K562 (cell line): ENCODE measurements around the gene ID2. TPM values are rescaled to one million over a fixed set of nuclear protein-coding genes. Genes with fewer than 3 reads are reported as not detected.

Experiments
- ATAC-seq: fragments of 200-7000 bp; cut with Tn5 transposase; 3 replicates; pipeline ENCODE4 v1.9.1; 2020; ENCODE audit warnings: moderate library complexity
- BruUV-seq: library from RNA; stranded (reverse); fragments of 400-500 nt; replicated peaks from 2 replicates; lab custom pipeline; 2021; lab: Mats Ljungman, UMichigan
- CTCF ChIA-PET: fragments of 300-600 bp; formaldehyde crosslinking; extraction: SDS; loops from one replicate; lab custom pipeline; 2021; ENCODE audit warnings: low intra/inter-chr PET ratio; lab: Yijun Ruan, JAX
- POLR2A ChIA-PET: fragments of 300-600, 350-650 bp; sonication (Branson Sonifier 250); formaldehyde crosslinking; extraction: SDS; loops from one replicate; lab custom pipeline; 2021; ENCODE audit warnings: antibody characterized with exemption, inconsistent platforms; lab: Yijun Ruan, JAX
- DNase-seq, 4 experiments: peaks; one replicate each; pipeline versions ENCODE4 v3.0.0 to v3.0.0-alpha.2; 2011 to 2018; ENCODE audit warnings: low spot score in 3 of 4, mixed read lengths in 3 of 4; ENCODE audit errors: extremely low read depth in 1 of 4
- FAIRE-seq: peaks from 2 replicates; lab custom pipeline; 2011; peaks lifted over from hg19 to GRCh38; lab: Jason Lieb, UNC
- H2AFZ ChIP-seq: 2 replicates; pipeline ENCODE4 v1.6.0; 2011; ENCODE audit warnings: low read depth, low read length, control low read depth, inconsistent platforms
- H3K27ac ChIP-seq: fragments of 200-600 bp; 3 replicates; pipeline ENCODE4 v1.8.0; 2011; ENCODE audit warnings: low read depth, mild to moderate bottlenecking, control low read depth, inconsistent platforms, low read length, moderate library complexity, mixed read lengths; ENCODE audit errors: extremely low read depth
- H3K27me3 ChIP-seq, 2 experiments: fragments of 300-600 bp in 1 of 2; 2 replicates in 1 of 2; 3 replicates in 1 of 2; pipeline versions ENCODE4 v1.6.0 to v1.8.0; 2011; ENCODE audit warnings: inconsistent platforms in 2 of 2, low read length in 2 of 2, mild to moderate bottlenecking in 1 of 2, mixed read lengths in 1 of 2, moderate library complexity in 1 of 2; ENCODE audit not compliant: control insufficient read depth in 2 of 2, insufficient read depth in 2 of 2
- H3K36me3 ChIP-seq: fragments of 300-600 bp; 3 replicates; pipeline ENCODE4 v1.8.0; 2011; ENCODE audit warnings: mild to moderate bottlenecking, low read length, inconsistent platforms; ENCODE audit not compliant: control insufficient read depth, insufficient read depth
- H3K4me1 ChIP-seq, 2 experiments: fragments of 200-600 bp in 1 of 2; replicated peaks in 1 of 2; 2 replicates in 1 of 2; 3 replicates in 1 of 2; pipeline versions ENCODE4 v1.5.1 to v1.8.0; 2011; ENCODE audit warnings: inconsistent platforms in 2 of 2, low read length in 2 of 2, mild to moderate bottlenecking in 1 of 2, mixed read lengths in 1 of 2, moderate library complexity in 1 of 2; ENCODE audit not compliant: control insufficient read depth in 2 of 2, insufficient read depth in 2 of 2
- H3K4me2 ChIP-seq: 2 replicates; pipeline ENCODE4 v1.6.1; 2011; ENCODE audit warnings: low read length, control low read depth, inconsistent platforms, mixed read lengths; ENCODE audit not compliant: insufficient read depth
- H3K4me3 ChIP-seq: fragments of 200-600 bp; sonication (generic), shearing (Covaris generic); 2 replicates; pipeline ENCODE4 v1.5.1; 2016; ENCODE audit warnings: control low read depth, inconsistent platforms
- H3K79me2 ChIP-seq: fragments of 200-600 bp; 3 replicates; pipeline ENCODE4 v1.8.0; 2011; ENCODE audit warnings: low read length, inconsistent platforms; ENCODE audit not compliant: control insufficient read depth, insufficient read depth
- H3K9ac ChIP-seq, 2 experiments: 2 replicates each; pipeline versions ENCODE4 v1.6.0 to v1.6.1; 2011; ENCODE audit warnings: low read depth in 2 of 2, low read length in 2 of 2, control low read depth in 1 of 2, inconsistent platforms in 1 of 2, mild to moderate bottlenecking in 1 of 2, mixed read lengths in 1 of 2; ENCODE audit not compliant: insufficient read depth in 1 of 2
- H3K9me1 ChIP-seq: one replicate; pipeline ENCODE4 v1.6.0; 2011; ENCODE audit warnings: inconsistent platforms, mild to moderate bottlenecking, low read length, moderate library complexity; ENCODE audit not compliant: control insufficient read depth, insufficient read depth
- H3K9me3 ChIP-seq: replicated peaks from 2 replicates; pipeline ENCODE4 v1.5.1; 2011; ENCODE audit warnings: low read depth, low read length, inconsistent platforms; ENCODE audit not compliant: control insufficient read depth, insufficient read depth
- H4K20me1 ChIP-seq: replicated peaks from 2 replicates; pipeline ENCODE4 v1.6.1; 2011; ENCODE audit warnings: low read length, inconsistent platforms, mixed read lengths; ENCODE audit not compliant: control insufficient read depth, insufficient read depth
- CTBP1 ChIP-seq: fragments of 450-650 bp; IDR thresholded peaks from 2 replicates; pipeline ENCODE4 v1.6.1; 2016; ENCODE audit warnings: borderline replicate concordance
- MAFG ChIP-seq: fragments of 450-650 bp; conservative IDR thresholded peaks from 2 replicates; pipeline ENCODE4 v1.6.1; 2016; ENCODE audit warnings: missing genetic modification characterization, missing compliant biosample characterization
- NFXL1 ChIP-seq: fragments of 450-650 bp; formaldehyde crosslinking; IDR thresholded peaks from 2 replicates; pipeline ENCODE4 v1.4.0; 2021; ENCODE audit warnings: mild to moderate bottlenecking
- ZC3H4 ChIP-seq: sonication (generic); formaldehyde crosslinking; IDR thresholded peaks from 2 replicates; pipeline ENCODE4 v1.9.0; 2021; ENCODE audit warnings: missing genetic modification reagents, borderline replicate concordance
- ZNF696 ChIP-seq: fragments of 250-450 bp; sonication (Bioruptor Pico); conservative IDR thresholded peaks from 2 replicates; pipeline ENCODE4 v1.4.0; 2020; ENCODE audit warnings: mild to moderate bottlenecking, moderate library complexity
- whole genome bisulfite sequencing: fragments of 100-300 bp; shearing (Covaris generic); methylation state at CpG from one replicate; pipeline ENCODE4 v1.1.6; 2016; ENCODE audit warnings: low coverage, mixed read lengths; ENCODE audit not compliant: insufficient coverage; ENCODE audit errors: missing lambda C conversion rate; 5-methylcytosine and 5-hydroxymethylcytosine counted together
- in situ Hi-C: fragments of 300-500 bp; cut with MboI; formaldehyde crosslinking; loops from 4 replicates; pipeline ENCODE4 v1.15.0; 2018; ENCODE audit warnings: inconsistent platforms, mixed read lengths
- intact Hi-C: fragments of 100-400 bp; cut with micrococcal nuclease; formaldehyde crosslinking; loops from 2 replicates; pipeline ENCODE4 v1.14.2; 2022
- polyA plus RNA-seq, 8 experiments: library from polyadenylated mRNA; depleted of rRNA in 4 of 8; stranded (reverse) in 5 of 8; unstranded in 3 of 8; fragments of >200 nt; fragmentation: Nextera tagmentation in 2 of 8; fragmentation: Illumina TruSeq in 1 of 8; extraction: Ambion mirVana in 2 of 8; extraction: Trizol in 1 of 8; gene quantifications; 2 replicates each; pipeline versions ENCODE4 v1.2.1 to v1.2.3, GENCODE V29; 2011 to 2014; ENCODE audit warnings: inconsistent platforms in 1 of 8, missing spikeins in 1 of 8
- total RNA-seq, 7 experiments: library from RNA; depleted of rRNA in 6 of 7; stranded (reverse); fragments of >200 nt in 6 of 7; fragmentation: Illumina TruSeq in 2 of 7; extraction: Trizol in 2 of 7; gene quantifications; 2 replicates each; pipeline versions ENCODE4 v1.2.1 to v1.2.3, GENCODE V29; 2011 to 2021; ENCODE audit warnings: low replicate concordance in 1 of 7

The ID2 gene
- total and polyA plus RNA-seq, 9 of the 15 experiments (the other 6 are each of a cell fraction or from before 2014, with no cell fraction given), result 8.0 to 35.7 (median 16.6) TPM

DNA sequence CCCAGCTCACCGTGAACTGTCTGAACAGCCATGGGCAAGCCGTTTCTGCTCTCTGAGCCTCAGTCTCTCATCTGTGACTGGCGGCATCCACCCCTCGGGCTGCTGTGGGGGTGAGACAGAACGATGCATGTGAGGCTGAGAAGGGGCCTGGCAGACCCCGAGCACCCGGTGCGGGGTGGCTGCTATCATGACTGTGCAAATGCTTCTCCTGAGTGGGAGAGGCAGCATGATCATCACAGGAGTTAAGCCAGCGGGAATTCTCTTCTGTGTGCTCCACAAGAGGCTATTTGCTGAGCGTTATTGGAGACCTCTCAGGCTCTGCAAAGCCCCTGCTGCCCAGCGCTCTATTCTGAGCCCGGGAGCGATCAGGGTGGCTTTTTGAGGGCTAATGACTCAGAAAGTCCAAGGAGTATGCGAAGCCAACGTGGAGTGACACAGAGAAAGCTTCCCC lies 45.8 kb upstream of the ID2 start:
- no peak overlapping the region for H3K4me2 ChIP-seq
- no peaks in the 10 kb centered on the region for H3K79me2 ChIP-seq
- H3K27me3 ChIP-seq, result peaks cover 55 to 90% of the 10 kb centered on the region in 2 experiments
- no peaks in the 10 kb centered on the region for H3K9me3 ChIP-seq
- DNase-seq (peak in 2 of 4 experiments; percentile 23 to 33), ATAC-seq (peak; percentile 14), FAIRE-seq (no peak)
- in situ Hi-C loops (no loop called here), intact Hi-C loops (no loop called here)
- peak overlapping the region in 1 of 2 experiments; percentile 76; a peak in 2 of 4 replicates for H3K9ac ChIP-seq
- CTCF ChIA-PET, result no interaction called here
- peaks cover 0 to 11% of the 10 kb centered on the region in 2 experiments; a peak in 3 of 5 replicates for H3K4me1 ChIP-seq
- H3K4me3 ChIP-seq, result no peak overlapping the region
- H3K27ac ChIP-seq, result no peak overlapping the region
- POLR2A ChIA-PET, result interaction anchor here (1.9 kb wide), 1 partner anchor 45 kb away, joined by 9 read pairs; the partner anchor contains the start of gene ID2
- H4K20me1 ChIP-seq, result no peaks in the 10 kb centered on the region
- H3K36me3 ChIP-seq, result no peaks in the 10 kb centered on the region
- TF ChIP-seq NFXL1, result no peak
- 0 out of 2 replicates have a peak, but pooled peaks have one; percentile 32 for TF ChIP-seq MAFG
- H3K9me1 ChIP-seq, result peaks cover 3% of the 10 kb centered on the region
- H2AFZ ChIP-seq, result no peak overlapping the region
- BruUV-seq, result no TSS peak
- 4% methylated on average over 15 of the region's 15 CpGs for WGBS

DNA sequence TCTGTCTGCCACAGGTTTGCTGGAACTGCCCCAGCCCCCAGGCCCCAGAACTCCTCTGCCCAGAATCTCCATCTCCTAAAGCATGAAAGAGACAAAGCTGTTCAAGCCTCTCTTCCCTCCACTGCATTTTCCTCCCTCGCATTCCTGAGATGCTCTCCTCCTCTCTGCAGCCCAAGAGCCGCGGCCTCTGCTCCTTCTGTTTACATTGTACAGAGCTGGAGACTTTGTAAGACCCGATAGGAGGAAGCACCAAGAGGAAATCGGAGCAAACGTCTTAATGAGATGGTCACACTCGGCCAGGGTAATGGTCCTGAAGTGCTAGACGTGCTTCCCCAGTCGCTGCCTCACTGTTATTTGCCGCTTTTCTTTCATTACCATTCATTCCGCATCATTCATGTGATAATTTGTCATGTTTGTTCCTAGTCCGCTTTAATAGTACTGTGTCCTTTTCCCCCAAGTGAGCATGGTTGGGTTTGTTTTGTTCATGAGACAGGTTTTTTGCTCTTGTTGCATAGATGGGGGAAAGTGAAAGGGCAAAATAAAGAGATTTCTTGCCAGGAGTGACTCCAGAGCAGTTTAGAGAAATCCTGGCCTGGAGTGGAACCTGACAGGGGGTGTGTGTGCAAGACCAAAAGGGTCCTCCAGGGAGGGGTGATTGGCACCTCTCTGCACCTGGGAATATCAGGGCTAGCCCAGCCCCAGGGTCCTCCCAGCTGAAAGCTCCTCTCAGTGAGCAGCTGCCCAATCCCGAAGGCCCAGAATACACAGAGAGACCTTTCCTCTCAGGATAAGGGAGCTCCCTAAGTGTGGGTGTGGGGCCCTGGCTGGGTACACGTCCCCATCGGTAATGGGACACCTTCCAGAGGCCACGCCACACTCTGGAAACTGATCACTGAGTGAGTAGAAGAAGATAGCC lies 44.9 kb upstream of the ID2 start:
- intact Hi-C loops, result no loop called here
- H3K4me3 ChIP-seq, result no peak overlapping the region
- H3K9ac ChIP-seq, result peak overlapping the region in 1 of 2 experiments; percentile 26; a peak in 2 of 4 replicates
- no peaks in the 10 kb centered on the region for H3K79me2 ChIP-seq
- no peaks in the 10 kb centered on the region for H4K20me1 ChIP-seq
- H3K27me3 ChIP-seq, result peaks cover 53 to 81% of the 10 kb centered on the region in 2 experiments; a peak in 4 of 5 replicates
- in situ Hi-C loops, result no loop called here
- no peak overlapping the region for H3K4me2 ChIP-seq
- no TSS peak for BruUV-seq
- ChIA-PET CTCF (no interaction called here), POLR2A (interaction anchor here (0.6 to 4.0 kb wide), 5 partner anchors 21 to 48 kb away, joined by 3 to 17 read pairs (median 3); partner anchors contain the start of gene ID2)
- WGBS, result 12% methylated on average over 15 of the region's 16 CpGs
- no peak overlapping the region for H3K27ac ChIP-seq
- no peak; the same call in 2 of the 3 replicates for ATAC-seq
- FAIRE-seq, result peak; percentile 40
- TF ChIP-seq ZC3H4, result no peak
- no peak for TF ChIP-seq ZNF696 (CRISPR knock-in tag)
- TF ChIP-seq CTBP1, result 0 out of 2 replicates have a peak, but pooled peaks have one; percentile 12
- DNase-seq, result no peak
- H3K9me3 ChIP-seq, result no peaks in the 10 kb centered on the region
- H3K9me1 ChIP-seq, result peaks cover 3% of the 10 kb centered on the region
- no peaks in the 10 kb centered on the region for H3K36me3 ChIP-seq
- peaks cover 0 to 6% of the 10 kb centered on the region in 2 experiments; a peak in 3 of 5 replicates for H3K4me1 ChIP-seq
- no peak overlapping the region for H2AFZ ChIP-seq
